ENCODE data around the gene GLMN.

GLMN gene

DNA sequence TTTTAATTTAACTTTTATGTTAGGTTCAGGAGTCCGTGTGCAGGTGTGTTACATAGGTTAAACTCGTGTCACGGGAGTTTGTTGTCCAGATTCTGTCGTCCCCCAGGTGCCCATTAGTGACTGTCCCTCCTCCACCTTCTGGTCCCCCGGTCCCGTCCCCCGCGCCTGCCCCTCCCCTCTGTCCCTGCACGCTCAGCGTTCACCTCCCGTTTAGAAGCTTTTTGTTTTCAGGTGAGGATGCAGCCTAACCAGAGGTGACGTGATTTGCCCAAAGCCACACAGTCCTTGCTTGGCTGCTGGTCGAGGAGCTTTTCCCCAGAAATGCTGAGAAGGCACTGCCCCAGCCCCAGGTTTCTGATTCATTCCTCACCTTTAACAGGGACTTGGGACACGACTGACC is 80.2 kb downstream of the GLMN start:
- TF ChIP-seq, protein P1, sequence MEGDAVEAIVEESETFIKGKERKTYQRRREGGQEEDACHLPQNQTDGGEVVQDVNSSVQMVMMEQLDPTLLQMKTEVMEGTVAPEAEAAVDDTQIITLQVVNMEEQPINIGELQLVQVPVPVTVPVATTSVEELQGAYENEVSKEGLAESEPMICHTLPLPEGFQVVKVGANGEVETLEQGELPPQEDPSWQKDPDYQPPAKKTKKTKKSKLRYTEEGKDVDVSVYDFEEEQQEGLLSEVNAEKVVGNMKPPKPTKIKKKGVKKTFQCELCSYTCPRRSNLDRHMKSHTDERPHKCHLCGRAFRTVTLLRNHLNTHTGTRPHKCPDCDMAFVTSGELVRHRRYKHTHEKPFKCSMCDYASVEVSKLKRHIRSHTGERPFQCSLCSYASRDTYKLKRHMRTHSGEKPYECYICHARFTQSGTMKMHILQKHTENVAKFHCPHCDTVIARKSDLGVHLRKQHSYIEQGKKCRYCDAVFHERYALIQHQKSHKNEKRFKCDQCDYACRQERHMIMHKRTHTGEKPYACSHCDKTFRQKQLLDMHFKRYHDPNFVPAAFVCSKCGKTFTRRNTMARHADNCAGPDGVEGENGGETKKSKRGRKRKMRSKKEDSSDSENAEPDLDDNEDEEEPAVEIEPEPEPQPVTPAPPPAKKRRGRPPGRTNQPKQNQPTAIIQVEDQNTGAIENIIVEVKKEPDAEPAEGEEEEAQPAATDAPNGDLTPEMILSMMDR (conservative IDR thresholded peaks at IDR 0.05) = no peak
- no peak for TF ChIP-seq ZFX (IDR thresholded peaks at IDR 0.05)
- H3K27ac ChIP-seq = no peak overlapping the region

DNA sequence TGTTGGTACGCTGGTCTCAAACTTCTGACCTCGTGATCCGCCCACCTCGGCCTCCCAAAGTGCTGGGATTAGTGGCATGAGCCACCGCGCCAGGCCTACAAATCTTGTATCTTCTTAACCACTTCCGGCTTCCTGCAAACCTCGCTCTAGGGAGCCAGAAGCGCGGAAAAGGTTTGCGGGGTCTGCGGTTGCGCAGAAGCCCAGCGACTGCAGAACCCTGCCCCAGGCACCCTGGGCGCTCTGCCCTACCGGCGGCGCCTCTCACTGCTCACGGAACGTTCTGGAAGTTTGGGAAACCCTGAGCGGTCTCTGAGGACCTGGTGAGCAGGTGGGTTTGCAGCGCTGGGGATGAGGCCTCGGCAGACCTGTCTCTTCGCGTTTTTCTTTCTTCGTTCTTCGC is 81.1 kb downstream of the GLMN start, which contains the start of gene C1orf146:
TSS of gene C1orf146 (plus strand) at position 195 of the 400 bp plus-strand sequence. CDS start 13,506 bp downstream, outside the sequence.
- H3K27ac ChIP-seq = no peak within 1 kb of the TSS
- TF ChIP-seq, protein P1 (conservative IDR thresholded peaks at IDR 0.05) = no peak
- no peak for TF ChIP-seq ZFX (IDR thresholded peaks at IDR 0.05)

DNA sequence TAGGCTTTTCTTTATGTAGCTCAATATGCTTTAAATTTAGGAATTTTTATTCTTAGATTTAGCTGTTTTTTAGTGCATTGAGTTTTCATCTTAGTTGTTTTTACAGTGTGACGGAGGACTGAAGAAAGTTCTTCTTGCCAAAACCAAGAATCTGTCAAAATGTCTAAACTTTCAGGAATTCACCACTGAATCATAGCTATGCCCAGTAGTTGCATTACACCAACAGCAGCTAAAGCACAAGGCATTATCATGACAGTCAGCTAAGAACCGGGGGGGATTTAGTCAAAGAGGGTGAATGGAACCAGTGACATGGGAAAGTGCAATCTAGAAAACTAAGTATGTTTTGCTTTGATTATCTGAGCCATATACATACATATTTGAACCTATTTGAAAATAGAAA is 87.6 kb downstream of the GLMN start:
- H3K27ac ChIP-seq = no peak overlapping the region
- no peak for TF ChIP-seq ZFX (IDR thresholded peaks at IDR 0.05)
- TF ChIP-seq, protein P1 (conservative IDR thresholded peaks at IDR 0.05) = no peak

DNA sequence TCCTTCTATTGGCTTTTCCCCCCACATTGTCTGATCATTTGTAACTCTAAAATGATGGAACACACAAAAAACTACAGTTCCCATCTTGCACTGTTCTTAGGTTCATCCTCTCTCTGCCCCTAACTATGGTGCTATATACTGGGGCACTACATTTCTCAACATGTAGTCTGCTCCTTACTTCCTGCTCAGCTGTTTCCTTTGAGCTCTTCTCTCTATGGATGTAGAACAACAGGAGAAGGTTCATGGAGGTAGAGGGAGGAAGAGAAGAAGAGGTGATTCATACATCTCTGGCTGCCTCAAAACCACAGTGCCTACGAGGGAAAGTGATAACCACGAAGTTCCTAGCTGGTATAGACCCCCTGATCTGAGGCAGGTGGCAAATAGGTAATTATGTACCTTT is 88.1 kb downstream of the GLMN start:
- no peak overlapping the region for H3K27ac ChIP-seq
- TF ChIP-seq ZFX (IDR thresholded peaks at IDR 0.05) = no peak
- TF ChIP-seq, protein P1 (conservative IDR thresholded peaks at IDR 0.05) = no peak

DNA sequence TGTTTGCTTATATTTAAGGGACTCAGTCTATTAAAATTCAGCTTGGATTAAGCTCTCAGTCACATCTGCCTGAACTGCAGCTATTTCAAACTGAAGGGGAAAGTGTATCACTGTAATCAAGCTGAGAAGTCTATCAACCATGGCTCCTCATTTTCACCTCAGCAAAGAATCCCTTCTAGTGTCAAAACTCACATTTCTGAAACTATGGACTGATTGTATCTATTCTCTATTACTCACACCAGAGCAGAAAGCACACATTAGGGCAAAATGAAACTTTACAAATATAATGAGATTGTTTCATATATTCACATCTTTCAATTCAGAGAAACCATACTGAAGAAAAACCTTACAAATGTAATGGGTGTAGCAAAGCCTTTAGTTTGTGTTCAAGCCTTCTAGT is 95.7 kb downstream of the GLMN start:
- no peak overlapping the region for H3K27ac ChIP-seq
- no peak for TF ChIP-seq ZFX (IDR thresholded peaks at IDR 0.05)
- TF ChIP-seq, protein P1 (conservative IDR thresholded peaks at IDR 0.05) = no peak

DNA sequence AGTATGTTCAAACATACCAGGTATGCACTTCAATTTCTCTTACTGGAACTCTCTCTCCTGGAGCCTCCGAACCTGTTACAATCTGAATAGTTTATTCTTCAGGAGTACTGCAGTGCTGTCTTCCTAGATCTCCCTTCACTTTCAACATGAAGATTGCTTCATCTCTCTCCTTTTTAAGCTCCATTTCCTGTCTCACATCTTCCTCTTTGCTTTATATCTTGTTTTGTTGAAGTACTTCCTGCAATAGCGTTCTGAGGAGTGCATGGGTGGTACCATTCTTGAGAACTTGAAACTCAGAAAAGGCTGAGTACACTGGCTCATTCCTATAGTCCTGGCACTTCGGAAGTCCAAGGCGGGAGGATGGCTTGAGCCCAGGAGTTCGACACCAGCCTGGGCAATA is 96.8 kb downstream of the GLMN start:
- no peak overlapping the region for H3K27ac ChIP-seq
- TF ChIP-seq, protein P1 (conservative IDR thresholded peaks at IDR 0.05) = no peak
- no peak for TF ChIP-seq ZFX (IDR thresholded peaks at IDR 0.05)
